ENCODE results near the gene PATE1. TPM values are rescaled to one million over a fixed set of nuclear protein-coding genes. Genes with fewer than 3 reads are reported as not detected.

PATE1 gene
- total RNA-seq, 4 donors from 2014 or later = not detected

DNA sequence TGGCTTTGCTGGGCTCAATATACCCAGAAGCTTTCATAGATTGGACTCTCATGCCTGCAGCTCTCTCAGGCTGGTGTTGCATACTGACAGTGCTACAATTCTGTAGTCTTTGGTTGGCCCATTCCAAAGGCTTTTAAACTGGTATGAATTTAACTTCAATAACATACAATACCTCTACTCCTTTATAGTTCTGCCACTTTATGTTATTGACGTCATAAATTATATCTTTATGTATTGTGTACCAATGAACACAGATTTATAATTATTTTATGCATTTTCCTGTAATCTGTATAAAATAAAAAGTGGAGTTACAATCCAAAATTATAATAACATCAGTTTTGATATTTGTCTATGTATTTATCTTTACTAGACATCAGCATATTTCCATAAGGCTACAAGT lies 16.4 kb downstream of the PATE1 start:
- H3K4me1 ChIP-seq = no peaks in the 10 kb centered on the region
- DNase-seq (ENCODE audit: low spot score in 2 of 2) = no peak
- H3K27me3 ChIP-seq = no peaks in the 10 kb centered on the region
- no peaks in the 10 kb centered on the region for H3K36me3 ChIP-seq
- H3K4me3 ChIP-seq = no peak overlapping the region
- no peaks in the 10 kb centered on the region for H3K9me3 ChIP-seq
- WGBS = 74% methylated on average over 1 of the region's 1 CpG
- no peak for TF ChIP-seq POLR2AphosphoS5 (IDR thresholded peaks at IDR 0.05)
- no peak for TF ChIP-seq POLR2A (IDR thresholded peaks at IDR 0.05)
- TF ChIP-seq EP300 (IDR thresholded peaks at IDR 0.05) = no peak
- TF ChIP-seq, protein P1, sequence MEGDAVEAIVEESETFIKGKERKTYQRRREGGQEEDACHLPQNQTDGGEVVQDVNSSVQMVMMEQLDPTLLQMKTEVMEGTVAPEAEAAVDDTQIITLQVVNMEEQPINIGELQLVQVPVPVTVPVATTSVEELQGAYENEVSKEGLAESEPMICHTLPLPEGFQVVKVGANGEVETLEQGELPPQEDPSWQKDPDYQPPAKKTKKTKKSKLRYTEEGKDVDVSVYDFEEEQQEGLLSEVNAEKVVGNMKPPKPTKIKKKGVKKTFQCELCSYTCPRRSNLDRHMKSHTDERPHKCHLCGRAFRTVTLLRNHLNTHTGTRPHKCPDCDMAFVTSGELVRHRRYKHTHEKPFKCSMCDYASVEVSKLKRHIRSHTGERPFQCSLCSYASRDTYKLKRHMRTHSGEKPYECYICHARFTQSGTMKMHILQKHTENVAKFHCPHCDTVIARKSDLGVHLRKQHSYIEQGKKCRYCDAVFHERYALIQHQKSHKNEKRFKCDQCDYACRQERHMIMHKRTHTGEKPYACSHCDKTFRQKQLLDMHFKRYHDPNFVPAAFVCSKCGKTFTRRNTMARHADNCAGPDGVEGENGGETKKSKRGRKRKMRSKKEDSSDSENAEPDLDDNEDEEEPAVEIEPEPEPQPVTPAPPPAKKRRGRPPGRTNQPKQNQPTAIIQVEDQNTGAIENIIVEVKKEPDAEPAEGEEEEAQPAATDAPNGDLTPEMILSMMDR (IDR thresholded peaks at IDR 0.05) = no peak
- H3K27ac ChIP-seq = no peak overlapping the region

DNA sequence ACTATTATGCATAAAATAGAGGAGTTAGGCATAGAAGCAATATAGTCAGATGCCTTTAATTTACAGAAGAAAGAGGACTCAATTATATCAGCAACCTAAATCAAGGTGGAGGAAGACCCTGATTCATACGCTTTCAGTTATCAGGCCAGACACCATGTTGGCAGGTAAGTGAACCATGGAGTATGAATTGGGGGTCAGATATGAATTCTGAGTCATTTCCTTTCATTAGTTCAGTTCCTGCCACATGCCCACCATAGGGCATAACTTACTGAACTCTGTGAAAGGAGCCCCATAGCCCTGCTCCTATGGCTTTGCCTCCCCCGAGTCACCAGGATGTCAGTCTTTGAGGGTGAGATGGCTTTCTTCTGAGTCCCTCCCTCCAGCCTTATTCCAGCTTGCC lies 17.4 kb downstream of the PATE1 start:
- Histone ChIP-seq H3K9me3 (no peaks in the 10 kb centered on the region), H3K27ac (no peak overlapping the region), H3K36me3 (no peaks in the 10 kb centered on the region), H3K27me3 (no peaks in the 10 kb centered on the region), H3K4me3 (no peak overlapping the region), H3K4me1 (no peaks in the 10 kb centered on the region)
- no peak for DNase-seq (ENCODE audit: low spot score in 2 of 2)
- no peak for TF ChIP-seq EP300 (IDR thresholded peaks at IDR 0.05)
- TF ChIP-seq, protein P1 (IDR thresholded peaks at IDR 0.05) = no peak
- TF ChIP-seq POLR2A (IDR thresholded peaks at IDR 0.05) = no peak
- no peak for TF ChIP-seq POLR2AphosphoS5 (IDR thresholded peaks at IDR 0.05)
- 95% methylated on average over 2 of the region's 2 CpGs for WGBS

DNA sequence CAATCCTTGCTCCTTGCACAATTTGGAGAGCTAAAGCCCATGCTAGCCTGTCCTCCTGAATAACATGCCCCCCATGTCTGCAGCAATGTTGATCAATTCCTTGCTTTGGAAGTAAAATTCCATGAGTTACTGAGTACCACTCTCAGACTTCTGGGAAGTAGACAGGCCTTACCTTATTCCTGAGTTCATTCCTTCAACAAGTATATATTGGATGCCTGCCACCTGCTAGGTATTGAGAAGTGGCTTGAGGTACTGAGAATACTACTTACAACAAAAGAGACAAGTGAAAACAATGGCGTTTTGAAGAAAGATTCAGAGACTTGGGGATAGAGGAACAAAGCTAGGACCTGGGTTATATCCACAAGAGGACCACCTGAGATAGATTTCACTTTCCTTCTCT lies 20.2 kb downstream of the PATE1 start:
- TF ChIP-seq POLR2AphosphoS5 (IDR thresholded peaks at IDR 0.05) (no peak), POLR2A (IDR thresholded peaks at IDR 0.05) (no peak), EP300 (IDR thresholded peaks at IDR 0.05) (no peak)
- TF ChIP-seq, protein P1 (IDR thresholded peaks at IDR 0.05) = no peak
- no peak for DNase-seq (ENCODE audit: low spot score in 2 of 2)
- Histone ChIP-seq H3K27ac (no peak overlapping the region), H3K4me3 (no peak overlapping the region), H3K9me3 (no peaks in the 10 kb centered on the region), H3K4me1 (no peaks in the 10 kb centered on the region), H3K36me3 (no peaks in the 10 kb centered on the region), H3K27me3 (no peaks in the 10 kb centered on the region)
- WGBS = 83% methylated on average over 1 of the region's 1 CpG

DNA sequence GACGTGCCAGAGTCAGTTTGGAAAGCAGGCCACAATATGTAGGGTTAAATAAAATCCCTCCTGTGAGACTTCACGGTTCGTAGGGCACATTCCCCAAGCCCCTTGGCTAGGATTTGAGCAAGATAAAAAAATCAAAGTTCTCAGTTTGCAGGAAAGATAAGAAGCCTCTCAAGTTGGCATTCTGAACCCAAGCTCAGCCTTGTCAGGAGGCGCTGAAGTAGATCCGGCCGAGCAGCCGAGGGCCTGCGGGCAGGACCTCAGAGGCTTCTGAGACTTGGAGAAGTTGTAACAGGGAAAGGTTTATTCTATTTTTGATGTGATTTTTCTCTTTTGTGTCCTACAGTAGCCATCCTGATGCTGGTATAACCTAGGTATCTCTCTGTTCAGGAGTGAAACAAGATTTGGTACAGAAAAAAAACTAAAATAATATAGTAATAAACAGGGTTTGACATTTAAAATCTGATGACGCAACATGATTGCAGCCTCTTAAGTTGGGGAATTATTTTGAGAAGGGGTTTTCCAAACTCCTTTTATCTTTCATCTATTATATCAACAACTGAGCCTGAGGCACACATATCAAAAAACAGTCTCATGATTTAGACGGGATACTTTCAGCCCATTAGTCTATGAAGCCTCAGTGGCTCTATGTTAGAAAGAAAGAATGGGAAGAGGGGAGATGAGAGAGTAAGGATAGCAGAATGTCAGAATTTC lies 22.4 kb downstream of the PATE1 start:
- Histone ChIP-seq H3K4me3 (no peak overlapping the region), H3K9me3 (no peaks in the 10 kb centered on the region), H3K4me1 (no peaks in the 10 kb centered on the region), H3K27ac (no peak overlapping the region), H3K36me3 (no peaks in the 10 kb centered on the region), H3K27me3 (no peaks in the 10 kb centered on the region)
- no peak for DNase-seq (ENCODE audit: low spot score in 2 of 2)
- WGBS = 34% methylated on average over 10 of the region's 10 CpGs
- TF ChIP-seq, protein P1 (IDR thresholded peaks at IDR 0.05) = no peak

DNA sequence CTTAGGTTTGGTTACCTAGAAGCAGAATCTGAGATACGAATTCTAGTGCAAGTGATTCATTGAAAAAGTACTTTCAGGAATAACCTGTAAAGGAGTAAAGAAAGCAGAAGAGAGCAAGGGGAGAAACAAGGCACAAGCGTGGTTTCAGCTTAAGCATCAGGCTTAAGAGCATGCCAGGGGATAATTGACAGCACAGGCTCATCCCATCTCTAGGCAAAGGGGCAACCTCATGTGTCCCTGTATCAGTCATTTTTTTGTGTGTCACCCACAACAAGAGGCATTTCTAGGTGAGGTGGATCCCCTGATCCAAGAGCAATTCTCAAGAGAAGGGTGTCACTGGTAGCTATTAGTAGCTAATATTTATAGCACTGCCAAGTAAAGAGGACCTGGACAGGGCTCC lies 24.5 kb downstream of the PATE1 start:
- TF ChIP-seq POLR2A (IDR thresholded peaks at IDR 0.05) (no peak), EP300 (IDR thresholded peaks at IDR 0.05) (no peak), POLR2AphosphoS5 (IDR thresholded peaks at IDR 0.05) (no peak)
- TF ChIP-seq, protein P1 (IDR thresholded peaks at IDR 0.05) = no peak
- DNase-seq (ENCODE audit: low spot score in 2 of 2) = no peak
- 83% methylated on average over 2 of the region's 2 CpGs for WGBS
- H3K36me3 ChIP-seq = no peaks in the 10 kb centered on the region
- no peaks in the 10 kb centered on the region for H3K27me3 ChIP-seq
- no peaks in the 10 kb centered on the region for H3K4me1 ChIP-seq
- no peak overlapping the region for H3K27ac ChIP-seq
- no peak overlapping the region for H3K4me3 ChIP-seq
- no peaks in the 10 kb centered on the region for H3K9me3 ChIP-seq

All from suprapubic skin (tissue), 4 donors.